H9 (cell line): ENCODE data around the gene PDCL3. TPM values are rescaled to one million over a fixed set of nuclear protein-coding genes. Genes with fewer than 3 reads are reported as not detected.

Experiments
- DNase-seq: peaks from one replicate; pipeline ENCODE4 v3.0.0-alpha.2; 2017
- H2AFZ ChIP-seq: one replicate; pipeline ENCODE4 v1.6.1; 2013; ENCODE audit warnings: mild to moderate bottlenecking, low read length, control low read depth, moderate library complexity
- H2AK5ac ChIP-seq: 2 replicates; pipeline ENCODE4 v1.6.1; 2013; ENCODE audit warnings: low read length, control low read depth, mixed read lengths; ENCODE audit not compliant: insufficient read length
- H2BK120ac ChIP-seq: one replicate; pipeline ENCODE4 v1.6.1; 2013; ENCODE audit warnings: low read depth, mild to moderate bottlenecking, low read length, control low read depth, inconsistent platforms; ENCODE audit not compliant: poor library complexity, severe bottlenecking
- H2BK12ac ChIP-seq: 2 replicates; pipeline ENCODE4 v1.6.1; 2013; ENCODE audit warnings: low read length, control low read depth, mixed read lengths, low read depth; ENCODE audit not compliant: insufficient read length
- H2BK15ac ChIP-seq: 2 replicates; pipeline ENCODE4 v1.6.1; 2013; ENCODE audit warnings: low read depth, low read length, control low read depth
- H2BK20ac ChIP-seq: one replicate; pipeline ENCODE4 v1.6.1; 2013; ENCODE audit warnings: low read depth, mild to moderate bottlenecking, low read length, control low read depth, inconsistent platforms; ENCODE audit not compliant: poor library complexity, severe bottlenecking
- H2BK5ac ChIP-seq: 2 replicates; pipeline ENCODE4 v1.6.1; 2013; ENCODE audit warnings: low read length, control low read depth, mixed read lengths; ENCODE audit not compliant: insufficient read length
- H3K14ac ChIP-seq: 2 replicates; pipeline ENCODE4 v1.6.1; 2013; ENCODE audit warnings: low read length, control low read depth; ENCODE audit not compliant: insufficient read depth
- H3K18ac ChIP-seq: 2 replicates; pipeline ENCODE4 v1.6.1; 2013; ENCODE audit warnings: low read depth, mild to moderate bottlenecking, mixed read lengths, low read length, control low read depth; ENCODE audit not compliant: insufficient read length
- H3K23ac ChIP-seq: 2 replicates; pipeline ENCODE4 v1.6.1; 2013; ENCODE audit warnings: low read length, control low read depth, mixed read lengths, low read depth; ENCODE audit not compliant: insufficient read length
- H3K23me2 ChIP-seq: 2 replicates; pipeline ENCODE4 v1.6.1; 2013; ENCODE audit warnings: low read depth, mild to moderate bottlenecking, mixed read lengths, low read length, control low read depth; ENCODE audit not compliant: insufficient read length, poor library complexity, severe bottlenecking
- H3K27ac ChIP-seq: 2 replicates; pipeline ENCODE4 v1.5.1; 2013; ENCODE audit warnings: low read length, control low read depth, mixed read lengths, low read depth; ENCODE audit not compliant: insufficient read length
- H3K27me3 ChIP-seq: 2 replicates; pipeline ENCODE4 v1.6.1; 2013; ENCODE audit warnings: low read length, control low read depth, inconsistent platforms; ENCODE audit not compliant: insufficient read depth
- H3K4ac ChIP-seq: 2 replicates; pipeline ENCODE4 v1.6.1; 2013; ENCODE audit warnings: low read depth, mild to moderate bottlenecking, control low read depth, inconsistent platforms, low read length, moderate library complexity
- H3K4me1 ChIP-seq: 2 replicates; pipeline ENCODE4 v1.6.1; 2013; ENCODE audit warnings: low read length, control low read depth, inconsistent platforms; ENCODE audit not compliant: insufficient read depth
- H3K4me2 ChIP-seq: 2 replicates; pipeline ENCODE4 v1.6.1; 2013; ENCODE audit warnings: low read length, control low read depth, mixed read lengths; ENCODE audit not compliant: insufficient read length, insufficient read depth
- H3K56ac ChIP-seq: 2 replicates; pipeline ENCODE4 v1.6.1; 2013; ENCODE audit warnings: low read depth, mild to moderate bottlenecking, mixed read lengths, low read length, control low read depth; ENCODE audit not compliant: insufficient read length
- H3K79me1 ChIP-seq: 2 replicates; pipeline ENCODE4 v1.6.1; 2013; ENCODE audit warnings: low read depth, mild to moderate bottlenecking, moderate library complexity, low read length, control low read depth, inconsistent platforms; ENCODE audit not compliant: insufficient read depth, poor library complexity, severe bottlenecking
- H3K79me2 ChIP-seq: 2 replicates; pipeline ENCODE4 v1.6.1; 2013; ENCODE audit warnings: low read length, control low read depth, inconsistent platforms; ENCODE audit not compliant: insufficient read depth
- H3K9ac ChIP-seq: 2 replicates; pipeline ENCODE4 v1.6.1; 2013; ENCODE audit warnings: low read length, control low read depth, mixed read lengths; ENCODE audit not compliant: insufficient read length; ENCODE audit errors: extremely low read depth
- H3K9me3 ChIP-seq: one replicate; pipeline ENCODE4 v1.6.1; 2013; ENCODE audit warnings: low read depth, low read length, inconsistent platforms; ENCODE audit not compliant: control insufficient read depth
- H3T11ph ChIP-seq: one replicate; pipeline ENCODE4 v1.6.1; 2013; ENCODE audit warnings: mild to moderate bottlenecking, low read length, control low read depth, inconsistent platforms
- H4K20me1 ChIP-seq: one replicate; pipeline ENCODE4 v1.6.1; 2013; ENCODE audit not compliant: control insufficient read depth, insufficient read length, insufficient read depth
- H4K5ac ChIP-seq: 2 replicates; pipeline ENCODE4 v1.6.1; 2013; ENCODE audit warnings: low read depth, mild to moderate bottlenecking, mixed read lengths, low read length, control low read depth; ENCODE audit not compliant: insufficient read length
- H4K8ac ChIP-seq: replicated peaks from 2 replicates; pipeline ENCODE4 v1.6.1; 2013; ENCODE audit warnings: low read length, control low read depth, mixed read lengths, low read depth; ENCODE audit not compliant: insufficient read length
- H4K91ac ChIP-seq: 2 replicates; pipeline ENCODE4 v1.6.1; 2013; ENCODE audit warnings: low read depth, mild to moderate bottlenecking, moderate library complexity, mixed read lengths, low read length, control low read depth; ENCODE audit not compliant: insufficient read length
- H3K27ac Mint-ChIP-seq, 3 experiments: 2 replicates in 2 of 3; 3 replicates in 1 of 3; pipeline ENCODE4 v1.8.0; 2020 to 2021; ENCODE audit warnings: mixed read lengths in 3 of 3, mild to moderate bottlenecking in 1 of 3, moderate library complexity in 1 of 3
- H3K27me3 Mint-ChIP-seq: 2 replicates; pipeline ENCODE4 v1.8.0; 2021; ENCODE audit warnings: low read depth, mild to moderate bottlenecking, moderate library complexity, mixed read lengths
- H3K36me3 Mint-ChIP-seq, 3 experiments: 2 replicates in 2 of 3; 3 replicates in 1 of 3; pipeline ENCODE4 v1.8.0; 2020 to 2021; ENCODE audit warnings: low read depth in 3 of 3, mixed read lengths in 3 of 3; ENCODE audit not compliant: insufficient read depth in 1 of 3
- H3K4me1 Mint-ChIP-seq, 2 experiments: 2 replicates each; pipeline ENCODE4 v1.8.0; 2020; ENCODE audit warnings: mixed read lengths in 2 of 2
- H3K4me3 Mint-ChIP-seq, 2 experiments: 2 replicates in 1 of 2; 3 replicates in 1 of 2; pipeline ENCODE4 v1.8.0; 2020 to 2021; ENCODE audit warnings: mild to moderate bottlenecking in 2 of 2, mixed read lengths in 2 of 2, moderate library complexity in 1 of 2
- H3K9me3 Mint-ChIP-seq, 2 experiments: 2 replicates in 1 of 2; 3 replicates in 1 of 2; pipeline ENCODE4 v1.8.0; 2020; ENCODE audit warnings: mild to moderate bottlenecking in 2 of 2, mixed read lengths in 2 of 2, moderate library complexity in 1 of 2
- WGBS: extraction: QIAGEN DNeasy Blood & Tissue Kit; methylation state at CpG from one replicate; pipeline ENCODE4 v1.1.7; 2013; ENCODE audit warnings: missing lambda C conversion rate, low lambda C conversion rate, mixed read lengths; ENCODE audit not compliant: insufficient read length; ENCODE audit errors: extremely low coverage; 5-methylcytosine and 5-hydroxymethylcytosine counted together
- total RNA-seq: library from RNA; stranded (reverse); gene quantifications from 2 replicates; pipeline ENCODE4 v1.2.1, GENCODE V29; 2021
- TF ChIP-seq, protein P1 (sequence below): fragments of 200-600 bp; sonication (generic); conservative IDR thresholded peaks from 3 replicates; pipeline ENCODE4 v1.8.0; 2021; ENCODE audit warnings: antibody characterized with exemption, mild to moderate bottlenecking

Gene PDCL3
- total RNA-seq, 1 experiment from 2014 or later = 39.4 TPM

- H4K8ac ChIP-seq = no peak overlapping the region
- no peak overlapping the region for H3K4ac ChIP-seq
- H4K5ac ChIP-seq = no peak overlapping the region
- no peak for DNase-seq
- H3K56ac ChIP-seq = no peak overlapping the region
- H3K27me3 ChIP-seq = no peaks in the 10 kb centered on the region
- no peak overlapping the region for H3K4me2 ChIP-seq
- peaks cover 7 to 9% of the 10 kb centered on the region in 2 experiments for H3K4me1 Mint-ChIP-seq
- no peak overlapping the region for H3T11ph ChIP-seq
- H2BK5ac ChIP-seq = no peak overlapping the region
- no peak overlapping the region for H3K4me3 Mint-ChIP-seq
- peaks cover 0 to 3% of the 10 kb centered on the region in 2 experiments; a peak in 1 of 5 replicates for H3K9me3 Mint-ChIP-seq
- no CpG with 5 or more reads among the region's 5 CpGs for WGBS
- TF ChIP-seq, protein P1, sequence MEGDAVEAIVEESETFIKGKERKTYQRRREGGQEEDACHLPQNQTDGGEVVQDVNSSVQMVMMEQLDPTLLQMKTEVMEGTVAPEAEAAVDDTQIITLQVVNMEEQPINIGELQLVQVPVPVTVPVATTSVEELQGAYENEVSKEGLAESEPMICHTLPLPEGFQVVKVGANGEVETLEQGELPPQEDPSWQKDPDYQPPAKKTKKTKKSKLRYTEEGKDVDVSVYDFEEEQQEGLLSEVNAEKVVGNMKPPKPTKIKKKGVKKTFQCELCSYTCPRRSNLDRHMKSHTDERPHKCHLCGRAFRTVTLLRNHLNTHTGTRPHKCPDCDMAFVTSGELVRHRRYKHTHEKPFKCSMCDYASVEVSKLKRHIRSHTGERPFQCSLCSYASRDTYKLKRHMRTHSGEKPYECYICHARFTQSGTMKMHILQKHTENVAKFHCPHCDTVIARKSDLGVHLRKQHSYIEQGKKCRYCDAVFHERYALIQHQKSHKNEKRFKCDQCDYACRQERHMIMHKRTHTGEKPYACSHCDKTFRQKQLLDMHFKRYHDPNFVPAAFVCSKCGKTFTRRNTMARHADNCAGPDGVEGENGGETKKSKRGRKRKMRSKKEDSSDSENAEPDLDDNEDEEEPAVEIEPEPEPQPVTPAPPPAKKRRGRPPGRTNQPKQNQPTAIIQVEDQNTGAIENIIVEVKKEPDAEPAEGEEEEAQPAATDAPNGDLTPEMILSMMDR = no peak
- H2BK15ac ChIP-seq = no peak overlapping the region
- H3K9me3 ChIP-seq = no peaks in the 10 kb centered on the region
- H2BK20ac ChIP-seq = no peak overlapping the region
- H3K4me1 ChIP-seq = no peaks in the 10 kb centered on the region
- H2AK5ac ChIP-seq = no peak overlapping the region
- H2BK120ac ChIP-seq = no peak overlapping the region
- H3K27ac ChIP-seq = no peak overlapping the region
- H3K27ac Mint-ChIP-seq = no peak overlapping the region
- H3K23ac ChIP-seq = no peak overlapping the region
- H3K23me2 ChIP-seq = no peaks in the 10 kb centered on the region
- peaks cover 2% of the 10 kb centered on the region; the same call in 1 of the 2 replicates for H3K27me3 Mint-ChIP-seq
- no peaks in the 10 kb centered on the region for H3K79me1 ChIP-seq
- no peaks in the 10 kb centered on the region for H3K36me3 Mint-ChIP-seq
- H3K79me2 ChIP-seq = no peaks in the 10 kb centered on the region
- H4K20me1 ChIP-seq = no peaks in the 10 kb centered on the region
- no peak overlapping the region for H3K9ac ChIP-seq
- no peak overlapping the region for H2BK12ac ChIP-seq
- H2AFZ ChIP-seq = no peak overlapping the region
- no peak overlapping the region for H3K18ac ChIP-seq
- no peak overlapping the region for H4K91ac ChIP-seq
- no peak overlapping the region for H3K14ac ChIP-seq
These were observed 33.7 kb downstream of the PDCL3 start for GRCh38 chr2:100596465-100596864.
